GM18498 (cell line): ENCODE results near the gene SLC30A9.

Experiments
- ATAC-seq: cut with Tn5 transposase; IDR thresholded peaks from one replicate; pipeline ENCODE4 v1.9.1; 2021; ENCODE audit warnings: mild to moderate bottlenecking, moderate library complexity; ENCODE audit not compliant: unreplicated experiment

The SLC30A9 gene

DNA sequence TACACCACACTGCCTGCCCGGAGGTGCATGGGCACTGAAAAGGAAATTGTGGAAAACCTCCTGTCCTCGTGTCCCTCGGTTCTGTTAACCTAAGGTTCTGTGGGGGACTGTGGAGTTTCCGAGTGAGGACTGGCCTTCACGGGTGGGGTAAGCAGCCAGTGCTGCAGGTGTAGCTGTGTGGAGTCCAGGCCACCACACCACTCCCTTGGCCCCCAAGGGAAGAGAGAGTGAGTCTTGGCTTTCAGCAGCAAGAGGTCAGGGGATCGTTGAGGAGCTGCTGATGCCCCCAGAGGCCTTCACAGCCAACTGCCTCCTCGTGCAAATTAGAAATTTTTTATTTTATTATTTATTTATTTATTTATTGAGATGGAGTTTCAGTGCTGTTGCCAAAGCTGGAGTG, 141.8 kb downstream of the SLC30A9 start:
- no peak for ATAC-seq

DNA sequence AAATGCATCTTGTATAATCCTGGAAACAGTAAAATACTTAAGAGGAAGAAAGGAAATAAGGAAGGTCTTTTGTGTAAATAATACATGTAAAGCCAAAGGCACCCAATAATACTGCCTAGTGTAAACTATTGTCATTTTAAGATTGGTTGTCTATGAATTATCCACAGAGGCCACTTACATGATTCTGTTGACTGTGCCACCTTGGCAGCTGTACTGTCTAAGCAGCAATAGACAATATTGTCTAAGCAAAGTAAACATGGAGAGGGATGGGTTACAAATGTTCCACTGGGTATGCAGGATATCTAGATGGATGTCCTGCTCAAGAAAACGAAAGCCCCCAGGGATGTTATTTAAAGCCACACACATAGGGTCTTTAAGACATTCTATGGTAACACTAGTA, 142.7 kb downstream of the SLC30A9 start:
- no peak for ATAC-seq

DNA sequence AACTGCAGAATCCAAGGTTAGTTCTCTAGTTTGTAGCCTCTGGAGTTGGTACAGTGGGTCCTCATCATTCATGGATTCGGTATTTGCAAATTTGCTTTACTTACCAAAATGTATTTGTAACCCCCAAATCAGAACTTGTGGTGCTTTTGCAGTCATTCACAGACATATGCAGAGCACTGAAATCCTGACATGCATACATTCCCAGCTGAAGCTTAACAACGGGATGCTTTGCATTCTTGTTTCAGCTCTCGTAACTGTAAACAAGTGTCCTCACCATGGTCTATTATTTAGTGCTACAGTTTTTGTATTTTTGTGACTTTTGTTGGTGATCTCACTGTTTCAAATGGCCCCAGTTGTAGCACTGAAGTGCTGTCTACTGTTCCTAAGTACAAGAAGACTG, 146.0 kb downstream of the SLC30A9 start:
- ATAC-seq = no peak
